IMR-90 (cell line): ENCODE measurements around the gene OSMR. TPM values are rescaled to one million over a fixed set of nuclear protein-coding genes. Genes with fewer than 3 reads are reported as not detected.
A peak's percentile ranks its signal among the peaks of the same experiment; 100 is the strongest.

ENCODE experiments used
- ATAC-seq: fragments of 200-7000 bp; cut with Tn5 transposase; 2 replicates; pipeline ENCODE4 v1.9.1; 2020; ENCODE audit warnings: low read depth, mild to moderate bottlenecking, moderate library complexity
- BruUV-seq: library from RNA; stranded (reverse); fragments of 400-500 nt; replicated peaks from 2 replicates; lab custom pipeline; 2021; lab: Mats Ljungman, UMichigan
- CTCF ChIA-PET: fragments of 300-600 bp; formaldehyde crosslinking; extraction: SDS; loops from one replicate; lab custom pipeline; 2021; ENCODE audit warnings: antibody characterized with exemption; lab: Yijun Ruan, JAX
- POLR2A ChIA-PET: fragments of 300-600 bp; sonication (Branson Sonifier 250); formaldehyde crosslinking; loops from one replicate; lab custom pipeline; 2022; ENCODE audit warnings: antibody characterized with exemption; ENCODE audit not compliant: unreplicated experiment; lab: Charles Lee
- DNase-seq: peaks from one replicate; pipeline ENCODE4 v3.0.0; 2013
- H2AFZ ChIP-seq: replicated peaks from 2 replicates; pipeline ENCODE3; 2013; ENCODE audit warnings: low read length, mild to moderate bottlenecking; ENCODE audit not compliant: poor library complexity
- H2AK5ac ChIP-seq: 2 replicates; pipeline ENCODE4 v1.6.1; 2013; ENCODE audit warnings: low read depth, low read length, inconsistent platforms
- H2AK9ac ChIP-seq: replicated peaks from 2 replicates; pipeline ENCODE3; 2013; ENCODE audit warnings: mild to moderate bottlenecking, low read depth, low read length, moderate library complexity; ENCODE audit not compliant: poor library complexity
- H2BK120ac ChIP-seq: 2 replicates; pipeline ENCODE4 v1.6.1; 2013; ENCODE audit warnings: low read depth, low read length, inconsistent platforms
- H2BK15ac ChIP-seq: 3 replicates; pipeline ENCODE4 v1.6.1; 2013; ENCODE audit warnings: low read depth, low read length, inconsistent platforms
- H2BK20ac ChIP-seq: 2 replicates; pipeline ENCODE4 v1.6.1; 2013; ENCODE audit warnings: low read depth, mild to moderate bottlenecking, inconsistent platforms, low read length, moderate library complexity
- H2BK5ac ChIP-seq: 2 replicates; pipeline ENCODE4 v1.6.1; 2013; ENCODE audit warnings: mild to moderate bottlenecking, low read depth, low read length, inconsistent platforms; ENCODE audit not compliant: poor library complexity, severe bottlenecking
- H3K14ac ChIP-seq: replicated peaks from 2 replicates; pipeline ENCODE4 v1.6.1; 2013; ENCODE audit warnings: low read depth, low read length, inconsistent platforms
- H3K18ac ChIP-seq: 2 replicates; pipeline ENCODE4 v1.6.1; 2013; ENCODE audit warnings: low read depth, low read length, control low read depth
- H3K23ac ChIP-seq: 2 replicates; pipeline ENCODE4 v1.6.1; 2013; ENCODE audit warnings: low read depth, low read length, inconsistent platforms
- H3K27ac ChIP-seq: 2 replicates; pipeline ENCODE4 v1.5.1; 2013; ENCODE audit warnings: mild to moderate bottlenecking, control low read depth, low read length; ENCODE audit not compliant: insufficient read depth
- H3K27me3 ChIP-seq: 2 replicates; pipeline ENCODE4 v1.6.1; 2013; ENCODE audit warnings: low read length; ENCODE audit not compliant: control insufficient read depth, insufficient read depth
- H3K36me3 ChIP-seq: 2 replicates; pipeline ENCODE4 v1.6.1; 2013; ENCODE audit warnings: low read length, mixed read lengths; ENCODE audit not compliant: control insufficient read depth, insufficient read depth
- H3K4ac ChIP-seq: 2 replicates; pipeline ENCODE4 v1.6.1; 2013; ENCODE audit warnings: low read depth, low read length, inconsistent platforms
- H3K4me1 ChIP-seq: 2 replicates; pipeline ENCODE4 v1.6.1; 2013; ENCODE audit warnings: low read length, mixed read lengths; ENCODE audit not compliant: control insufficient read depth, insufficient read depth
- H3K4me2 ChIP-seq: 2 replicates; pipeline ENCODE4 v1.6.1; 2013; ENCODE audit warnings: low read depth, mild to moderate bottlenecking, control low read depth, low read length, moderate library complexity
- H3K4me3 ChIP-seq: 2 replicates; pipeline ENCODE4 v1.5.1; 2013; ENCODE audit warnings: low read depth, mild to moderate bottlenecking, control low read depth, low read length, moderate library complexity; ENCODE audit not compliant: insufficient read depth
- H3K56ac ChIP-seq: 2 replicates; pipeline ENCODE4 v1.6.1; 2013; ENCODE audit warnings: low read length, inconsistent platforms; ENCODE audit not compliant: insufficient read depth; ENCODE audit errors: extremely low read depth
- H3K79me1 ChIP-seq, 2 experiments: 2 replicates each; pipeline ENCODE4 v1.6.1; 2013; ENCODE audit warnings: low read length in 2 of 2, inconsistent platforms in 1 of 2, low read depth in 1 of 2
- H3K9ac ChIP-seq: 2 replicates; pipeline ENCODE4 v1.6.1; 2013; ENCODE audit warnings: low read depth, low read length, control low read depth
- H3K9me1 ChIP-seq: 2 replicates; pipeline ENCODE4 v1.6.1; 2013; ENCODE audit warnings: low read length, inconsistent platforms; ENCODE audit not compliant: insufficient read depth
- H3K9me3 ChIP-seq: 2 replicates; pipeline ENCODE4 v1.6.1; 2013; ENCODE audit warnings: low read length; ENCODE audit not compliant: control insufficient read depth, insufficient read depth
- H4K20me1 ChIP-seq: 2 replicates; pipeline ENCODE4 v1.6.1; 2013; ENCODE audit warnings: low read length, inconsistent platforms; ENCODE audit not compliant: insufficient read depth
- H4K5ac ChIP-seq: 2 replicates; pipeline ENCODE4 v1.6.1; 2013; ENCODE audit warnings: mild to moderate bottlenecking, low read depth, low read length, control low read depth
- H4K8ac ChIP-seq, 2 experiments: 2 replicates each; pipeline ENCODE4 v1.6.1; 2013; ENCODE audit warnings: low read depth in 2 of 2, low read length in 2 of 2, control low read depth in 1 of 2, inconsistent platforms in 1 of 2
- H4K91ac ChIP-seq: 2 replicates; pipeline ENCODE4 v1.6.1; 2013; ENCODE audit warnings: low read depth, low read length, inconsistent platforms; ENCODE audit not compliant: insufficient read depth
- FOS ChIP-seq: fragments of 150-350 bp; IDR thresholded peaks from 2 replicates; pipeline ENCODE4 v1.6.1; 2016; ENCODE audit warnings: low read depth, low read length
- MXI1 ChIP-seq: IDR thresholded peaks from 2 replicates; pipeline ENCODE4 v1.6.1; 2012; ENCODE audit warnings: low read depth, mild to moderate bottlenecking, low read length, moderate library complexity, borderline replicate concordance
- SMC3 ChIP-seq: fragments of 150-350 bp; IDR thresholded peaks from 2 replicates; pipeline ENCODE4 v1.6.1; 2016; ENCODE audit warnings: low read depth, mild to moderate bottlenecking, antibody characterized with exemption, low read length, moderate library complexity
- WGBS, 2 experiments: methylation state at CpG; one replicate each; pipeline versions ENCODE4 v1.1.5 to v1.1.7; 2013; ENCODE audit warnings: missing lambda C conversion rate in 2 of 2; ENCODE audit not compliant: insufficient read length in 1 of 2; ENCODE audit errors: extremely low coverage in 2 of 2; 5-methylcytosine and 5-hydroxymethylcytosine counted together
- dilution Hi-C: fragments of 300-500 bp; cut with HindIII; formaldehyde crosslinking; loops from one replicate; pipeline ENCODE4 v1.14.3; 2018; ENCODE audit warnings: low sequenced_read_pairs; ENCODE audit not compliant: unreplicated experiment
- in situ Hi-C: fragments of 300-500 bp; cut with MboI; formaldehyde crosslinking; loops from 3 replicates; pipeline ENCODE4 v1.14.3; 2019; ENCODE audit warnings: low sequenced_read_pairs, inconsistent platforms, mixed read lengths
- intact Hi-C: fragments of 100-400 bp; cut with micrococcal nuclease; formaldehyde crosslinking; loops from 2 replicates; pipeline ENCODE4 v1.10.0; 2022
- polyA plus RNA-seq, 3 experiments: library from polyadenylated mRNA; depleted of rRNA; stranded (reverse); fragments of >200 nt; gene quantifications; 2 replicates each; pipeline ENCODE4 v1.2.3, GENCODE V29; 2012; ENCODE audit warnings: low replicate concordance in 1 of 3
- total RNA-seq: library from RNA; depleted of rRNA; stranded (reverse); fragments of >200 nt; gene quantifications from 2 replicates; pipeline ENCODE4 v1.2.3, GENCODE V29; 2012

Gene OSMR
- total and polyA plus RNA-seq, 2 of the 4 experiments (the other 2 are of a cell fraction) = 41.6 to 48.7 TPM

GRCh38 chr5:38856660-38857059 lies 10.8 kb downstream of the OSMR start:
- Histone ChIP-seq H2BK15ac (no peak overlapping the region), H2AK9ac (no peak overlapping the region), H3K9me1 (peaks cover 9% of the 10 kb centered on the region), H4K8ac (0 out of 4 replicates have a peak overlapping the region, but pooled peaks of 1 of the 2 experiments have one; percentile 0), H3K4me1 (peaks cover 15% of the 10 kb centered on the region), H3K4me2 (no peak overlapping the region), H4K5ac (no peak overlapping the region), H3K9me3 (0 out of 2 replicates have a peak, but pooled peaks cover 1% of the 10 kb centered on the region), H3K23ac (no peak overlapping the region; the same call in 1 of the 2 replicates), H2BK120ac (no peak overlapping the region), H3K56ac (no peak overlapping the region), H3K79me1 (peaks cover 21 to 58% of the 10 kb centered on the region in 2 experiments), H3K27ac (no peak overlapping the region), H2AFZ (no peak overlapping the region), H4K20me1 (peaks cover 50% of the 10 kb centered on the region), H3K27me3 (no peaks in the 10 kb centered on the region), H4K91ac (no peak overlapping the region), H2AK5ac (no peak overlapping the region), H3K14ac (no peak overlapping the region), H3K18ac (no peak overlapping the region), H2BK20ac (no peak overlapping the region), H3K9ac (no peak overlapping the region), H3K4ac (no peak overlapping the region), H3K36me3 (peaks cover 12% of the 10 kb centered on the region), H2BK5ac (no peak overlapping the region), H3K4me3 (no peak overlapping the region)
- ChIA-PET POLR2A (no interaction called here), CTCF (interaction anchor here (0.8 kb wide), 1 partner anchor 14 kb away, joined by 3 read pairs; no protein-coding TSS in a partner anchor)
- DNase-seq = no peak
- TF ChIP-seq MXI1 (no peak), FOS (no peak), SMC3 (no peak)
- BruUV-seq = no TSS peak
- ATAC-seq = no peak
- in situ Hi-C loops (no loop called here), dilution Hi-C loops (no loop called here), intact Hi-C loops (no loop called here)
- WGBS, 2 experiments = 100% methylated on average over 1 of the region's 2 CpGs; no CpG with 5 or more reads in 1 of the 2 experiments
